HepG2 (cell line): Measurements from ENCODE around the gene MEIS1. TPM values are rescaled to one million over a fixed set of nuclear protein-coding genes. Genes with fewer than 3 reads are reported as not detected.

Experiments used
- FOXA1 ChIP-seq, 2 experiments: fragments of 450-650 bp in 1 of 2; sonication (generic) in 1 of 2; formaldehyde crosslinking in 1 of 2; IDR thresholded peaks; 2 replicates each; pipeline versions ENCODE4 v1.4.0 to v1.6.1; 2016 to 2020; ENCODE audit warnings: missing genetic modification reagents in 1 of 2
- MEIS2 ChIP-seq: sonication (generic); formaldehyde crosslinking; IDR thresholded peaks from 2 replicates; pipeline ENCODE4 v1.9.0; 2021; ENCODE audit warnings: mild to moderate bottlenecking, missing genetic modification reagents
- PHF8 ChIP-seq: sonication (generic); formaldehyde crosslinking; IDR thresholded peaks from 2 replicates; pipeline ENCODE4 v1.5.0; 2020; ENCODE audit warnings: missing genetic modification reagents
- SALL1 ChIP-seq: sonication (generic); formaldehyde crosslinking; IDR thresholded peaks from 2 replicates; pipeline ENCODE4 v1.8.0; 2022; ENCODE audit warnings: mild to moderate bottlenecking, missing genetic modification reagents
- WIZ ChIP-seq: sonication (generic); formaldehyde crosslinking; IDR thresholded peaks from 2 replicates; pipeline ENCODE4 v1.5.1; 2020; ENCODE audit warnings: mild to moderate bottlenecking, missing genetic modification reagents
- YY1 ChIP-seq: IDR thresholded peaks from 2 replicates; pipeline ENCODE4 v1.6.1; 2011; ENCODE audit warnings: low read length, low read depth, moderate library complexity, mild to moderate bottlenecking; ENCODE audit not compliant: insufficient read depth, insufficient replicate concordance
- ZNF225 ChIP-seq: sonication (generic); formaldehyde crosslinking; IDR thresholded peaks from 2 replicates; pipeline ENCODE4 v1.4.0; 2020; ENCODE audit warnings: mild to moderate bottlenecking, missing genetic modification reagents
- polyA plus RNA-seq, 8 experiments: library from polyadenylated mRNA; depleted of rRNA in 3 of 8; stranded (reverse) in 7 of 8; unstranded in 1 of 8; fragments of >200 nt; fragmentation: Illumina TruSeq in 4 of 8; extraction: Trizol in 4 of 8; gene quantifications; 2 replicates each; pipeline versions ENCODE4 v1.2.1 to v1.2.3, GENCODE V29; 2011 to 2016; ENCODE audit warnings: low read depth in 4 of 8, missing spikeins in 1 of 8, mixed read lengths in 1 of 8; ENCODE audit not compliant: insufficient read depth in 1 of 8
- total RNA-seq, 5 experiments: library from RNA; depleted of rRNA; stranded (reverse); fragments of >200 nt; fragmentation: Illumina TruSeq; extraction: Trizol; gene quantifications; 2 replicates each; pipeline ENCODE4 v1.2.3, GENCODE V29; 2016; ENCODE audit warnings: low read depth in 1 of 5
- TF ChIP-seq, protein P1 (sequence below): sonication (generic); formaldehyde crosslinking; IDR thresholded peaks from 2 replicates; pipeline ENCODE4 v1.4.0; 2020; ENCODE audit warnings: missing genetic modification reagents, borderline replicate concordance
- TF ChIP-seq, protein P2 (sequence below), 2 experiments: fragments of 450-650 bp in 1 of 2; sonication (generic) in 1 of 2; formaldehyde crosslinking; IDR thresholded peaks; 2 replicates each; pipeline versions ENCODE4 v1.5.0 to v1.8.0; 2020 to 2022; ENCODE audit warnings: mild to moderate bottlenecking in 1 of 2, missing genetic modification reagents in 1 of 2
- TF ChIP-seq, protein P3 (sequence below): sonication (generic); formaldehyde crosslinking; IDR thresholded peaks from 2 replicates; pipeline ENCODE4 v1.5.0; 2020; ENCODE audit warnings: mild to moderate bottlenecking, missing genetic modification reagents, borderline replicate concordance
- TF ChIP-seq, protein P4 (sequence below): IDR thresholded peaks from 2 replicates; pipeline ENCODE4 v1.6.1; 2016; ENCODE audit warnings: missing compliant biosample characterization, missing genetic modification reagents, borderline replicate concordance
- TF ChIP-seq, protein P5 (sequence below): sonication (generic); formaldehyde crosslinking; IDR thresholded peaks from 2 replicates; pipeline ENCODE4 v1.4.0; 2020; ENCODE audit warnings: missing genetic modification reagents

MEIS1 gene
- total and polyA plus RNA-seq, 2 of the 13 experiments (the other 11 are each of a cell fraction or from before 2014, with no cell fraction given), result 3.8 to 6.0 TPM

DNA sequence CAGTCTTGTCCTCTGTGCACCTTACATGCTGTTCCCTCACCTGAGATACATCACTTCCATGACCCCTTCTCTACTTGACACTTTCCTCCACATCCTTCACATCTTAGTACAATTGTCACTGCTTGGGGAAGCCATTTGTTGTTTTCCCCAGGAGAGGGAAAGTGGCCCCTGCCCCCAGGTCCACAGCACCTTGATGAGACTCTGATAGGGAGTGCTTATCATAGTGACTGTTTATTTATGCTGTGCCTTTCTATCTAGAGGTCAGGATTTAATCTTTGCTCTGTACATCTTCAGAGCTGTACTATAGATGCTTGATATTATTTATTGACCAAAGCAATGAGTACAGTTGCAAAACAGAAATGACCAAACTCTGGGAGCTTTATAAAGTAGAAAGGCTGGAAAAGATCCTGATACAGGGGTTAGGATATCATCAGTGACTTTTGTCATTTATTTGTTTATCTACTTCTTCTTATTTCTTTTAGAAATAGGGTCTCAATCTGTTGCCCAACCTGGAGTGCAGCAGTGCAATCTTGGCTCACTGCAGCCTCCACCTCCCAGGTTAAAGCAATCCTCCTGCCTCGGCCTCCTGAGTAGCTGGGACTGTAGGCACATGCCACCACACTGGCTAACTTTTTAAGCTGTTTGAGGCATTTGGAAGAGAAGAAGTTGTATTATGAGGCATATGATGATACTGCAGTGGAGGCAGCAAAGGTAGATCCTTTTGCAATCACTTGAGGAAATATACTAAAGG is 94.2 kb downstream of the MEIS1 start (continued):
- TF ChIP-seq, protein P1, sequence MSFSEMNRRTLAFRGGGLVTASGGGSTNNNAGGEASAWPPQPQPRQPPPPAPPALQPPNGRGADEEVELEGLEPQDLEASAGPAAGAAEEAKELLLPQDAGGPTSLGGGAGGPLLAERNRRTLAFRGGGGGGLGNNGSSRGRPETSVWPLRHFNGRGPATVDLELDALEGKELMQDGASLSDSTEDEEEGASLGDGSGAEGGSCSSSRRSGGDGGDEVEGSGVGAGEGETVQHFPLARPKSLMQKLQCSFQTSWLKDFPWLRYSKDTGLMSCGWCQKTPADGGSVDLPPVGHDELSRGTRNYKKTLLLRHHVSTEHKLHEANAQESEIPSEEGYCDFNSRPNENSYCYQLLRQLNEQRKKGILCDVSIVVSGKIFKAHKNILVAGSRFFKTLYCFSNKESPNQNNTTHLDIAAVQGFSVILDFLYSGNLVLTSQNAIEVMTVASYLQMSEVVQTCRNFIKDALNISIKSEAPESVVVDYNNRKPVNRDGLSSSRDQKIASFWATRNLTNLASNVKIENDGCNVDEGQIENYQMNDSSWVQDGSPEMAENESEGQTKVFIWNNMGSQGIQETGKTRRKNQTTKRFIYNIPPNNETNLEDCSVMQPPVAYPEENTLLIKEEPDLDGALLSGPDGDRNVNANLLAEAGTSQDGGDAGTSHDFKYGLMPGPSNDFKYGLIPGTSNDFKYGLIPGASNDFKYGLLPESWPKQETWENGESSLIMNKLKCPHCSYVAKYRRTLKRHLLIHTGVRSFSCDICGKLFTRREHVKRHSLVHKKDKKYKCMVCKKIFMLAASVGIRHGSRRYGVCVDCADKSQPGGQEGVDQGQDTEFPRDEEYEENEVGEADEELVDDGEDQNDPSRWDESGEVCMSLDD, result no peak
- 0 out of 2 replicates have a peak, but pooled peaks have one; percentile 31 for TF ChIP-seq SALL1 (CRISPR knock-in tag)
- TF ChIP-seq MEIS2, result no peak
- no peak for TF ChIP-seq ZNF225 (CRISPR knock-in tag)
- no peak for TF ChIP-seq WIZ (CRISPR knock-in tag)
- no peak for TF ChIP-seq PHF8 (CRISPR knock-in tag)
- TF ChIP-seq, protein P2, sequence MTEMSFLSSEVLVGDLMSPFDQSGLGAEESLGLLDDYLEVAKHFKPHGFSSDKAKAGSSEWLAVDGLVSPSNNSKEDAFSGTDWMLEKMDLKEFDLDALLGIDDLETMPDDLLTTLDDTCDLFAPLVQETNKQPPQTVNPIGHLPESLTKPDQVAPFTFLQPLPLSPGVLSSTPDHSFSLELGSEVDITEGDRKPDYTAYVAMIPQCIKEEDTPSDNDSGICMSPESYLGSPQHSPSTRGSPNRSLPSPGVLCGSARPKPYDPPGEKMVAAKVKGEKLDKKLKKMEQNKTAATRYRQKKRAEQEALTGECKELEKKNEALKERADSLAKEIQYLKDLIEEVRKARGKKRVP (CRISPR knock-in tag; IDR thresholded peaks at IDR 0.05), result no peak
- TF ChIP-seq, protein P3, sequence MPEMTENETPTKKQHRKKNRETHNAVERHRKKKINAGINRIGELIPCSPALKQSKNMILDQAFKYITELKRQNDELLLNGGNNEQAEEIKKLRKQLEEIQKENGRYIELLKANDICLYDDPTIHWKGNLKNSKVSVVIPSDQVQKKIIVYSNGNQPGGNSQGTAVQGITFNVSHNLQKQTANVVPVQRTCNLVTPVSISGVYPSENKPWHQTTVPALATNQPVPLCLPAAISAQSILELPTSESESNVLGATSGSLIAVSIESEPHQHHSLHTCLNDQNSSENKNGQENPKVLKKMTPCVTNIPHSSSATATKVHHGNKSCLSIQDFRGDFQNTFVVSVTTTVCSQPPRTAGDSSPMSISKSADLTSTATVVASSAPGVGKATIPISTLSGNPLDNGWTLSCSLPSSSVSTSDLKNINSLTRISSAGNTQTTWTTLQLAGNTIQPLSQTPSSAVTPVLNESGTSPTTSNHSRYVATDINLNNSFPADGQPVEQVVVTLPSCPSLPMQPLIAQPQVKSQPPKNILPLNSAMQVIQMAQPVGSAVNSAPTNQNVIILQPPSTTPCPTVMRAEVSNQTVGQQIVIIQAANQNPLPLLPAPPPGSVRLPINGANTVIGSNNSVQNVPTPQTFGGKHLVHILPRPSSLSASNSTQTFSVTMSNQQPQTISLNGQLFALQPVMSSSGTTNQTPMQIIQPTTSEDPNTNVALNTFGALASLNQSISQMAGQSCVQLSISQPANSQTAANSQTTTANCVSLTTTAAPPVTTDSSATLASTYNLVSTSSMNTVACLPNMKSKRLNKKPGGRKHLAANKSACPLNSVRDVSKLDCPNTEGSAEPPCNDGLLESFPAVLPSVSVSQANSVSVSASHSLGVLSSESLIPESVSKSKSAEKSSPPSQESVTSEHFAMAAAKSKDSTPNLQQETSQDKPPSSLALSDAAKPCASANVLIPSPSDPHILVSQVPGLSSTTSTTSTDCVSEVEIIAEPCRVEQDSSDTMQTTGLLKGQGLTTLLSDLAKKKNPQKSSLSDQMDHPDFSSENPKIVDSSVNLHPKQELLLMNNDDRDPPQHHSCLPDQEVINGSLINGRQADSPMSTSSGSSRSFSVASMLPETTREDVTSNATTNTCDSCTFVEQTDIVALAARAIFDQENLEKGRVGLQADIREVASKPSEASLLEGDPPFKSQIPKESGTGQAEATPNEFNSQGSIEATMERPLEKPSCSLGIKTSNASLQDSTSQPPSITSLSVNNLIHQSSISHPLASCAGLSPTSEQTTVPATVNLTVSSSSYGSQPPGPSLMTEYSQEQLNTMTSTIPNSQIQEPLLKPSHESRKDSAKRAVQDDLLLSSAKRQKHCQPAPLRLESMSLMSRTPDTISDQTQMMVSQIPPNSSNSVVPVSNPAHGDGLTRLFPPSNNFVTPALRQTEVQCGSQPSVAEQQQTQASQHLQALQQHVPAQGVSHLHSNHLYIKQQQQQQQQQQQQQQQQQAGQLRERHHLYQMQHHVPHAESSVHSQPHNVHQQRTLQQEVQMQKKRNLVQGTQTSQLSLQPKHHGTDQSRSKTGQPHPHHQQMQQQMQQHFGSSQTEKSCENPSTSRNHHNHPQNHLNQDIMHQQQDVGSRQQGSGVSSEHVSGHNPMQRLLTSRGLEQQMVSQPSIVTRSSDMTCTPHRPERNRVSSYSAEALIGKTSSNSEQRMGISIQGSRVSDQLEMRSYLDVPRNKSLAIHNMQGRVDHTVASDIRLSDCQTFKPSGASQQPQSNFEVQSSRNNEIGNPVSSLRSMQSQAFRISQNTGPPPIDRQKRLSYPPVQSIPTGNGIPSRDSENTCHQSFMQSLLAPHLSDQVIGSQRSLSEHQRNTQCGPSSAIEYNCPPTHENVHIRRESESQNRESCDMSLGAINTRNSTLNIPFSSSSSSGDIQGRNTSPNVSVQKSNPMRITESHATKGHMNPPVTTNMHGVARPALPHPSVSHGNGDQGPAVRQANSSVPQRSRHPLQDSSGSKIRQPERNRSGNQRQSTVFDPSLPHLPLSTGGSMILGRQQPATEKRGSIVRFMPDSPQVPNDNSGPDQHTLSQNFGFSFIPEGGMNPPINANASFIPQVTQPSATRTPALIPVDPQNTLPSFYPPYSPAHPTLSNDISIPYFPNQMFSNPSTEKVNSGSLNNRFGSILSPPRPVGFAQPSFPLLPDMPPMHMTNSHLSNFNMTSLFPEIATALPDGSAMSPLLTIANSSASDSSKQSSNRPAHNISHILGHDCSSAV (CRISPR knock-in tag), result no peak
- TF ChIP-seq YY1, result no peak
- TF ChIP-seq, protein P4, sequence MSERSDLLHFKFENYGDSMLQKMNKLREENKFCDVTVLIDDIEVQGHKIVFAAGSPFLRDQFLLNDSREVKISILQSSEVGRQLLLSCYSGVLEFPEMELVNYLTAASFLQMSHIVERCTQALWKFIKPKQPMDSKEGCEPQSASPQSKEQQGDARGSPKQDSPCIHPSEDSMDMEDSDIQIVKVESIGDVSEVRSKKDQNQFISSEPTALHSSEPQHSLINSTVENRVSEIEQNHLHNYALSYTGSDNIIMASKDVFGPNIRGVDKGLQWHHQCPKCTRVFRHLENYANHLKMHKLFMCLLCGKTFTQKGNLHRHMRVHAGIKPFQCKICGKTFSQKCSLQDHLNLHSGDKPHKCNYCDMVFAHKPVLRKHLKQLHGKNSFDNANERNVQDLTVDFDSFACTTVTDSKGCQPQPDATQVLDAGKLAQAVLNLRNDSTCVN (CRISPR knock-in tag), result no peak
- TF ChIP-seq FOXA1 (IDR thresholded peaks at IDR 0.05), result no peak
- no peak for TF ChIP-seq FOXA1 (CRISPR knock-in tag; IDR thresholded peaks at IDR 0.05)
- TF ChIP-seq, protein P5, sequence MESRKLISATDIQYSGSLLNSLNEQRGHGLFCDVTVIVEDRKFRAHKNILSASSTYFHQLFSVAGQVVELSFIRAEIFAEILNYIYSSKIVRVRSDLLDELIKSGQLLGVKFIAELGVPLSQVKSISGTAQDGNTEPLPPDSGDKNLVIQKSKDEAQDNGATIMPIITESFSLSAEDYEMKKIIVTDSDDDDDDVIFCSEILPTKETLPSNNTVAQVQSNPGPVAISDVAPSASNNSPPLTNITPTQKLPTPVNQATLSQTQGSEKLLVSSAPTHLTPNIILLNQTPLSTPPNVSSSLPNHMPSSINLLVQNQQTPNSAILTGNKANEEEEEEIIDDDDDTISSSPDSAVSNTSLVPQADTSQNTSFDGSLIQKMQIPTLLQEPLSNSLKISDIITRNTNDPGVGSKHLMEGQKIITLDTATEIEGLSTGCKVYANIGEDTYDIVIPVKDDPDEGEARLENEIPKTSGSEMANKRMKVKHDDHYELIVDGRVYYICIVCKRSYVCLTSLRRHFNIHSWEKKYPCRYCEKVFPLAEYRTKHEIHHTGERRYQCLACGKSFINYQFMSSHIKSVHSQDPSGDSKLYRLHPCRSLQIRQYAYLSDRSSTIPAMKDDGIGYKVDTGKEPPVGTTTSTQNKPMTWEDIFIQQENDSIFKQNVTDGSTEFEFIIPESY (CRISPR knock-in tag), result no peak
